NCI-H146 treated with DMSO at 0.1 percent for 48 hours (cell line): ENCODE results near the gene CYB561D1.
A peak's percentile ranks its signal among the peaks of the same experiment; 100 is the strongest.

Experiments used
- DNase-seq: peaks from one replicate; lab custom pipeline; 2025; ENCODE audit not compliant: unreplicated experiment; lab: John Stamatoyannopoulos, UW

CYB561D1 gene

DNA sequence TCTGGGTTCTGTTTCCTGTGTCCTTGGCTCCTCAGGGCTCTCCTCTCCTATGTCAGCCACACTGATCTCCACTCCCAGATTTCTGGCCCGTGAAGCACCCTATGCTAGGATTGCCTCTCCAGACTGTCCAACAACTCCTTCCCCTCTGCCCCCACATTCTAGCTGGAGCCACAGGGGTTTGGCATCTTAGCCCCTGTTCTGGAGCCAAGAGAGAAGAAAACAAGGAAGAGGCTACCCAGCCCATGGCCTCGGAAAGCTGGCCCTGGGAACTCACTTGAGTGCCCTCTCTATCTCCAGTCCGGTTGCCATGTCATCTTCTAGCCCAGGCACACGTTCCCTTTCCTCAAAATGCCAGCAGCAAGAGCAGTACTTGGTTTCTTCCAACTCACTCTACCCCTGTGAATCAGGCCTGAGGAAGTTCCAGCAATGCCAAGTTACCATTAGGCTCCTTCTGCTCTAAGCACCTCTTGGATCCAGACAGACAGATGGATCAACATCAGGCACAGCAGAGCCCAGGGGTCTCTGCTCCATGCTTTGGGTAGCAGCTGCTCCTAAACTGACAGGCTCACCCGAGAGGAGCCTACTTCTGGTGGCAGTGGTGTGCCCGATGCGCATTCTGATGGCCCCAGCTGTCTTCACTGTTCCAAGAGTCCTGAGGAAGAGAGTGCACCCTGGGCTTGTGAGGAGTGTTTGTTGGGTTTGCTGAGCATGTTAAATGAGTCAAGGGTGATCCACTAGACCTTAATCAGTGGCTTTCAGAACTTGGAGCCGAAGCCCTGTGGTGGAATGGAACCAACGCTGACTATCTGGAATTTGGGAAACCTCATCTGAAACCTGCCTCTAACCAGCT, 34.2 kb downstream of the CYB561D1 start:
- no peak for DNase-seq

DNA sequence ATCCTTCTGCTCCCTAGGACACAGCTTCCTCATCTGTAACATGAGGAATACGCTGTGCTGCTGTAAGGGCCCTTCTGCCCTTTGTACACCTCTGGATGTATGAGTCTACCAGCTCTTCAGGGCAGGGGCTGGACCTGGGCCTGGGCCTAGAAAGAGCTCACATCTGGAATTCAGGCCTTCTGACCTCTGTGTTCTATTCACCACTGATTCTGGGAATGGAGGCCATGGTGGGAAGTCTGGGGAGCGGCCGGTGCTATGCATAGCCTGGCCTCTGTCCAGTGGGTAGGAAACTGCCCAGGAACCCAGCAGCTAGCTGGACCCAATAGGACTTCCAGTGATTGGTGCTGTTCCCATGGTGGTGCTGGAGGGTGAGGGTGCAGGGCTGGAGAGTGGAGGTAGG, 34.8 kb downstream of the CYB561D1 start:
- DNase-seq = no peak

DNA sequence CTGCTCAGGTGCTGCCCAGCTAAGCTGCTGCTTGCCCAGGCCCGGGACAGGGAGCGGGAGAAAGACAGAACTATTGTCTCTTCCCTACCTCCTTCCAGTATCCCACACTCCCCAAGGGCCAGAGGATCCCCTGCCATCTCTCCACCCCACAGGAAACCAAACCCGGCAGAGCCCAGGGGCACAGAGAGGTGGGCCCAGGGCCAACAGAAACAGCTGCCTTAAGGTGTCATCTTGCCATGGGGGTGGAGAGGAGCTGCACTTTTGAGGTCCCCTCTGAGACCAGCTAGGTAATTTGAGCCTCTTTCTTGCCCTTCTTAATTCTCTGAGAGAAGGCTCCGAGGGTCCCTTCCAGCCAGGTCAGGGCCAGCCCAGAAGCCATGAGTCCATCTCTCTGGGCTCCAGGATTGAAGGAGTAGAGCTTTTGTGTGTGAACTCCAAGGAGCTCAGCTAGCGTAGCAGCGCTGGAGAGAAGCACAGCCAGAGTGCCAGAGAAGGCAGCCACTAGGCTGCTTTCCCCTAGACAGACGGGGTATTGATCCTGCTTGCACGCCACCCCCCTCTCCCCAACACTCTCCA, 36.1 kb downstream of the CYB561D1 start:
- no peak for DNase-seq

DNA sequence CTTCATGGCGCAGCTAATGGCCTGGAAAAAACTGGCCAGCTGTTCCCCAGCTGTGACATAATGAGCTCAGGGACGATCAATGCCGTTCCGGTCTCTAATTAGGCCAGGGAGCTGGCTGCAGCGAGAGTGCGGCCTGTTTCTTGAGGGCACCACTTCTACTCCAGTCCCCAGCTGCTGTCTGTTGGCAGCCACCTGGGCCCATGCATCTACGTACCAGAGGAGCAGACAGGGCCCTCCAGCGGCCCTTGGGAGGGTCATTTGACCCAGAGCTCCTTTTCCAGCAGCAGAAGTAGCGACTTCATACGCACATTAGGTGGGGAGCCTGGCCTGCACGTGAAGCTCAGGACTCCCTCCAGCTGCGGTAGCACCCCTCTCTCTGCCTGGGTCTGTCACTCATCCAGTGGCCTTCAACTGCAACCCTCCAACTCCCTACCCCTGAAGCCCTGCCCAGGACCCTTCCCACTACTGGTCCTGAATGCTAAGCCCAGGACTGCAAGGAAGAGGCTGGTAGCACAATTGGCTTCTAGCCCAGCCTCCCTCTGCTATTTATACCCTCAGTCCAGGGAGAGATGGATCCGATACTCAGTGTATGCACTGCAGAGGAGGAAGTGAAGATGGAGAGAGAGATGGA, 36.7 kb downstream of the CYB561D1 start:
- DNase-seq = no peak

DNA sequence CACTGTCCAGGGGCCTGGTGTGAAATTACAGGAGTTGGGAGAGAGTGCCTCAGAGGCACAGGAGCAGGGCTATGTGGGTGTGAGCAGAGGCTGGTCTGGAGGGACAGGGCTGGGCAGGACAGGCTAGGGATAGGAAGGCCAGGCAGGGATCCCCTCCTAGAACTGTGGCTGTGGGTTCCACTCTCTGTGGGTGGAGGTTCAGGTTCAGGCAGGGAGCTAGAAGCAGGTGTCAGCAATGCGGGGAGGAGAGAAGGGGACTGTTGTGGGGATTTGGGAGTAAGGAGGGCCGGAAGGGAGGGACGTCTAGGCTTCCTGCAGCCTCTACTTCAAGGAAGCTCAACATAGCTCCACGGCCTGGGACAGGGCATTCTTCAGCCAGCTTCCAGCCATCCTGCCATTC, 37.5 kb downstream of the CYB561D1 start:
- DNase-seq = no peak

DNA sequence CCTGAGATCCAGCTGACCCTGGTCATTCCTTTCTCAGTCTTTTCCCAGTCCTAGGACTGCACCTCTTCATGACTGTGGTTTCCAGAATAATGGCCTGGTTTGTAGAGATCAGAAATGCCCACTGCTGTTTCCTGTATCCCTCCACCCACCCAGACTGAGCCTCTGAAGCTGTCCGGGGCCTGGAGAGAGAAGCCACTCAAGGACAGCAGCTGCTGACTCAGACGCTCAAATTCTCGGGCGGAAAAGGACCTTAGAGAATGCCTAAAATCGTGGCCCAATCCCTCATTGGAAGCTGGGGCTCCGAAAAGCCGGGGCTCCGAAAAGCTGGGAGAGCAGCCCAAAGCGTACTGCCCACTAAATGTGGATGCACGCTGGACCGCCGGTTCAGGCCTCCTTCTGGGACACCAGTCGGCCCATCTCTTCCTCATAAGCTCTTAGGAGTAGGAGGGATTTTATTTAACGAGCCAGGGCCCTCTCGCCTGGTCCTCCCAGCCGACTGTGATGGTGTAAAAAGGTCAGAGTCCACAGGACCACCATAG, 38.0 kb downstream of the CYB561D1 start:
- no peak for DNase-seq

DNA sequence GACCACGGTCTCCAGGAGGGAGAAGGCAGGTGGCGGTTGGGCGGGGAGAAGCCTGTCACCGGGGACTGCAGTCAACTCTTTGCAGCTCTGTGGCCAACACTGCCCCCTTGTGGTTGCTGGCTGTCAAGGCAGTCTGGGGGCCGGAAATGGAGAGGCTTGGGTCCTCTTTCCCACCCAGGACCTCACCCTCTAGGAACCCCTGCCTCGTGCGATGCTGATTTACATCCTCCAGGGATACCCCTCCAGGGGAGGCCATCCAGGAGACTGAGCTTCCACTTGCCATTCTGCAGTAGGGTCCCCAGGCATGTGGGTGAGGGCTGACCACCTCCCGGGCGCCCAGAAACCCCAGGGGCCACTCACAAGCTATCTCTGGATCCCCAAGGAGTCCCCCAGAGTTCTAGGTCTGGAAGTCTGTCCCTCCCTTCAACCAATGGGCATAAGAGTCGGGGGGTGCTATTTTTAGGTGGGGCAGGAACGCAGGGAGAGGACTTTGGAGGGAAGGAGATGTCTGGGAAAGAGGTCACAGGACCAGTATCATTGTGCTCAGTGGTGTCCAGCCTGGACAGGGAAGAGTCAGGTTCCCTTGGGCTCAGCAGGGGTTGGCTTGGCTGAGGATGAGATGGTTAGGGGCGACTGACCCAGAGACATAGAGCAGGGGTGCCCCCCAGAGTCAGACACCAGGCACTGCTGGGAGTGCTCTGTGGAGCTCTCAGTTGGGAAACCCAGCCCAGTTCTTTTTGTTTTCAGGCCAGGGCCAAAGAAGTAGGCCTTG, 38.7 kb downstream of the CYB561D1 start:
- peak; percentile 57 for DNase-seq

DNA sequence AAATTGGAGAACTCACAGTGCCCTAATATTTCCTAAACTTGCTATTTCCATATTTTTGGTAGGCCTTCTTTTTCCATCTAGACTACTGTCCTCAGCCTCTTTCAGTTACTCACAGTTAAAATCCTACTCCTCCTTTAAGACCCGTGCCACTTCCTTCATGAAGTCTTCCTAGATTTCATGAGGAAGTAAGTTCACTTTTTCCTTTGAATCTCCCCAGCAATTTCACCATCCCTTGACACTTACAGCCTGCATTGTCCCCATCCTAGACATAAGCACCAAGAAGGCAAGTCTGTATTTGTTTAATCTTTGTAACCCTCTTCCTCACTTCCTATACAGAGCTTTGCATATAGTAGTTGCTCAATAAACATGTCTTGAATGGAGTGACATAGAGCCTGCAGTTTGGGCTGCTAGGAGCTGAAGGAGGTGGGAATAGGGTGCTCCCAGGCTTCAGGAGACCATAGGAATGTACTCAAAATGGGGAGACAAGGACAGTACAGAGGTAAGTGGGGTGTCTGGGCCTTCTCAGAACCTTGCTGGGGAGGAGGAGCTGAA, 40.5 kb downstream of the CYB561D1 start:
- DNase-seq = no peak

DNA sequence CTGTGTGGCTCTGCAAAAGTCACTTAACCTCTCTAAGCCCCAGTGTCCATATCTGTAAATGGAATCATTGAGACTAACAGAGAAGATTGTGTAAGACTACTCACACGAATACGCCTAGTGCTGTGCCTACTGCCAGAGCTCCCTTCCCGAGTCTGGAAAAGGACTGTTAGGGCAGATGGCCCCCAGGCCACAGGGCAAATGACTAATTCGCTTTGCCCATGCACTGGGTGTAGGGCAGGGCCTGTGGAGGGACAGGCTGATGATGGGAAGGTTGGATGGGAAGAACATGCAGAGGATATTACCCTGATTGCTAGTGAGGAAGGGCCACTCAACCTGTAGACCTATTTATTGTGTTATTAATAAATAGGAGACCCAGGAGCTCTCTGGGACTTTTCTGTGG, 41.6 kb downstream of the CYB561D1 start:
- no peak for DNase-seq

DNA sequence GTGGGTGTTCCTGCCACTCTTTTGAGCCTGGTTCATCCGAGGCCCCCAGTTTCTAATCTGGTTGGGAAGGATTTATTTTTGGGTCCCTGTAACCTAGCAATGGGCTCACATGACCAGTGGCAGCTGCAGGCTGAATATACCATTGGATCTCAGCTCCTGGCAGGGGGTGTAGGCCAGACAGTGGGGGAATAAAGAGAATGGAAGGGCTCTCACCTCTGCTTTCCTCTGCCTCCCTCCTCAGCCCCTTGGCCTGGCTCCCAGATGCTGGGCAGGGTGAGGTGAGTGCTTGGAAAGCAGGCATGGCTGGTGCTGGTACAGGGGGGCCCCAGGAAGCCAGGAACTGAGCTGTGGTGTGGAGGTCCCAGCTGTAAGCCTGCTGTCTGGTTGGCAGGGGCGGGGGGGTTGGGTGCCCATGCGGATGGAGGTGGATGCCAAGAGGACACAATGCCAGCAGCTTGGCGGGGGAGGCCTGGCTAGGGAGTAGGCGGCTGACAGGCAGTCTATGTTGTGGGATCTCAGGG, 42.1 kb downstream of the CYB561D1 start:
- DNase-seq = no peak

DNA sequence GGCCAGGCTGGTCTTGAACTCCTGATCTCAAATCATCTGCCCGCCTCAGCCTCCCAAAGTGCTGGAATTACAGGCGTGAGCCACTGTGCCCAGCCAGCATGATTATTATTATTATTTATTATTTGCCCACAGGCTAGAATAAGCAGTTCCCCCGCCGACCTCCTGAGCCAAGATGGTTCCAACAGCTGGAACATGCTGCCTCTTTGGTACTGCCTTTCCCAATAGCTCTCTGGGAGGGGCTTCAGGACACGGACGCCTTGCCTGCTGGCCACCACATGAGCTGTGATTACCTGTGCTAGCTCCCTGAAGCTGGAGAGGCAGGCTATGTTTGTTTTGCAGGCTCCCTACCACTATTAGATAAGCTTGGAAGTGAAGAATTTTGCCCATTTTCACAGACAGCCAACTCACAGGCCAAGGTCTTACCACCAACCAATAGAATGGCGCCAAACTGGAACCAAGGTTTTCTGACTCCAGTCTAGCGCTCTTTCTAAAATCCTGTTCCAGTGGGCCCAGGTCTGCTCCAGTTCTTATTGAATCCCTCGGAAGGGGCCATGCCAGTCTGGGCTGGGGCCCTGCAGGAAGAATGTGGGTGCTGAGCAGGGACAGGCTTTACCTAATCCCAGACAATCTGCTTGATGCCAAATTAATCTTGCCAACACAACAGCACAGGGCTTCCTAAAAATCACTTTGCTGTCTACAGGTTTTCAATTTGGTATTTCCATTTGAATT, 43.7 kb downstream of the CYB561D1 start:
- DNase-seq = no peak

DNA sequence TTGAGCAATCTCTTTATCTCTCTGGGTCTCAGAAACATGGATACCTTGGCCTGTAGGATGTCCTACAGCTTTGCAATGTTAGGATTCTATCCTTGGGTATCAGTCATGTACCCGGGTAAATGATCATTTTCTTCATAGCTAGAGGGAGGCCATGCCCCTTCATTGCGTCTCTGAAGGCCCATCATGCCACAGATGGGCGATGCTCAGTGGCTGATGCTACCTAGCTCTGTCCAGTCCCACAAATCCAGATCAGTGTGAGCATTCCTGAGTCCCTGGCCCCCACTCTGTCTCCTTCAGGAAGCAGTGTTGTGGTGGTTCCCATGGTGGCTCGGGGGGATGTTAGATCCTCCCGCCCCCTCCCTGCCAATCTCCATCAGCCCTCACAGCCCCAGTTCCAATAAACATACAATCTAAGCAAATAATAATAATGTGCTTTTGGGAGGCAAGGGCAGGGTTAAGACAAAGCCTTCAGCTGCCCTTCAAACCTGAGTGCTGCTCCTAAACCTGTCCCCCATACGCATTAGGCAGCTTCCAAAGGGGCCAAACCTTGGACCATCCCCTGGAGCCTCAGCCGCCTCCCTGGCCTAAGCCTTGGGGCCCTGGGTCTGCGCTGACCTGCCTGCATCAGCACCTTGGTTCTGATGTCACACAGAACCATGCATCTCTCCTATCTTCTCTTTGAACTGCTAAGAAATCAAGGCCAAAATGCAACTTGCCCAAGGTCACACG, 45.1 kb downstream of the CYB561D1 start:
- no peak for DNase-seq

DNA sequence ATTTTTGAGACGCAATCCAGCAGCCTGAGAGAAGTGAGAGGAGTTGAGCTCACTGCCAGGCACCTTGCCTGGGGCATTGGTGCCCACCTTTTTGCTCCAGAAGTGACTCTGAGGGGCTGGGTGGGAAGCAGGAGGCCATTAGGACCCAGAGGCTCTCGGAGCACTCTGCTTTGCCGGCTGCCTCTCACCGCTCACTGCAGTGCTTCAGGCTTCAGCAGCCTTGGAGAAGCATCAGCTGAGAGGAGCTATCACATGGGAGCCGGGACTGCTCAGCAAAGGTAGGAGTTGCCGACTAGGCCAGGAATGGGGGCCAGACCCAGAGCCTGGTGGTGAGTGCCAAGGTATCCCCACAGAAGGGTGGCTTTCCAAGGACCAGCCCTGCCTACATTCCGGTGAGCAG, 45.8 kb downstream of the CYB561D1 start, which contains the start of gene GPR61:
GPR61 (plus strand) TSS at position 197 of the 400 bp plus-strand sequence. CDS start 3,151 bp downstream, outside the sequence.
- DNase-seq = no peak

DNA sequence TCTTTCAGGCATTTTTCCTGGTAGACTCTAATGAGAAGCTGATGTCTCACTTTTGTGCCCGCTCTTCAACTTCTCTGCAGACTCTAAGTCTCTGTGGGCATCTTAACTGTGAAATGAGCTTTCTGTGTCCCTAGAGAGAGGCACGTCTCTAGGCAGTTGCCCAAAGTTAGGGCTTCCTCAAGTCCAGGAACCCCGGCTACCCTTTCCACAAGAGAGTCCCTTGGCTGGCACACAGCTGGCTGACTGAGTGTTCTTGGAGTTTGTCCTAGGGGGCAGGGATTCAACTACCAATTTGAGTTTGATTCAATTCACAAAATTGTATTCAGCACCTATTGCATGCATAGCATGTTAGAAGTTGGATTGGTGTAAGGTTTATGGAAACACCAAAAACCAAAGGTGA, 47.2 kb downstream of the CYB561D1 start:
- DNase-seq = no peak

DNA sequence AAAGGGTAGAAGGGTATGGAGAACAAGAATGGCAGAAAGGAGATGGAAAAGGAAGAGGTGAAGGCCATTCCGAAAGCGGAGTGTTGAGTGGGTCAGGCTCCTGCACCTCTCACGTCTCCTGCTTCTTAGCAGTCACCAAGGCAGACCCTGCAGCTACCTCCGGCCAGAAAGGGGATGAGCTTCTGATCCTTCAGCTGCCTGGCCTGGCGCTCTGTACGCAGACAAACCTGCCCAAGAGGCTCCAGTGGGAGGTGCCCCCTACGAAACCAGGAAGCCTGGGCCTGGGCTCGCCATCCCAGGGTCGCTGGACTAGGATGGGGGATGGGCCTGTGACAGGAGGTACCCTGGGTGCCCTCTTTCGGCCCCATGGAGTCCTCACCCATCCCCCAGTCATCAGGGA, 48.8 kb downstream of the CYB561D1 start:
- no peak for DNase-seq

DNA sequence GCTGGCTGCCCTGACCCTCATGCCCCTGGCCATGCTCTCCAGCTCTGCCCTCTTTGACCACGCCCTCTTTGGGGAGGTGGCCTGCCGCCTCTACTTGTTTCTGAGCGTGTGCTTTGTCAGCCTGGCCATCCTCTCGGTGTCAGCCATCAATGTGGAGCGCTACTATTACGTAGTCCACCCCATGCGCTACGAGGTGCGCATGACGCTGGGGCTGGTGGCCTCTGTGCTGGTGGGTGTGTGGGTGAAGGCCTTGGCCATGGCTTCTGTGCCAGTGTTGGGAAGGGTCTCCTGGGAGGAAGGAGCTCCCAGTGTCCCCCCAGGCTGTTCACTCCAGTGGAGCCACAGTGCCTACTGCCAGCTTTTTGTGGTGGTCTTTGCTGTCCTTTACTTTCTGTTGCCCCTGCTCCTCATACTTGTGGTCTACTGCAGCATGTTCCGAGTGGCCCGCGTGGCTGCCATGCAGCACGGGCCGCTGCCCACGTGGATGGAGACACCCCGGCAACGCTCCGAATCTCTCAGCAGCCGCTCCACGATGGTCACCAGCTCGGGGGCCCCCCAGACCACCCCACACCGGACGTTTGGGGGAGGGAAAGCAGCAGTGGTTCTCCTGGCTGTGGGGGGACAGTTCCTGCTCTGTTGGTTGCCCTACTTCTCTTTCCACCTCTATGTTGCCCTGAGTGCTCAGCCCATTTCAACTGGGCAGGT, 49.5 kb downstream of the CYB561D1 start:
- no peak for DNase-seq

DNA sequence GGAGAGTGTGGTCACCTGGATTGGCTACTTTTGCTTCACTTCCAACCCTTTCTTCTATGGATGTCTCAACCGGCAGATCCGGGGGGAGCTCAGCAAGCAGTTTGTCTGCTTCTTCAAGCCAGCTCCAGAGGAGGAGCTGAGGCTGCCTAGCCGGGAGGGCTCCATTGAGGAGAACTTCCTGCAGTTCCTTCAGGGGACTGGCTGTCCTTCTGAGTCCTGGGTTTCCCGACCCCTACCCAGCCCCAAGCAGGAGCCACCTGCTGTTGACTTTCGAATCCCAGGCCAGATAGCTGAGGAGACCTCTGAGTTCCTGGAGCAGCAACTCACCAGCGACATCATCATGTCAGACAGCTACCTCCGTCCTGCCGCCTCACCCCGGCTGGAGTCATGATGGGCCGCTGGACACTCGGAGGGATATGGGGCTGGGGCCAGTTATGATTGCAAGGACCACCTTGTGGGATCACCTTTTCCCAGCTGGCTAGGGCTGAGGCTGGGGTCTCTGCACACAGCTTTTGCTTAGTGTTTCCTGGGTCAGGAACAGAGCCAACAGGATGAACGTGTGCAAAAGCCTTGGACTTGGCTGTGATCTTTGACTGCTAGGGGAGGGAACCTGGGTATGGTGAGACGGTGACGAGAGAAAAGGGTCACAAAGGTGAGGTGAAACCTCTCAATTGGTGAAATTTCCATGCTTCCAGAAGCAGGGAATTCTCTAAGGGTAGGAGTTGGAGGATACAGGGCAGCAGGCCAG, 50.3 kb downstream of the CYB561D1 start:
- DNase-seq = no peak
